DND-41 (cell line): ENCODE measurements around the gene TSC22D1.

Source experiments
- ATAC-seq: fragments of 200-7000 bp; cut with Tn5 transposase; 3 replicates; pipeline ENCODE4 v1.9.1; 2021; ENCODE audit warnings: low read depth; ENCODE audit not compliant: insufficient read depth
- DNase-seq: peaks from one replicate; pipeline ENCODE4 v3.0.0-alpha.2; 2020
- H2AFZ ChIP-seq: 2 replicates; pipeline ENCODE4 v1.6.0; 2012; ENCODE audit warnings: low read depth, low read length
- H3K27ac ChIP-seq: 2 replicates; pipeline ENCODE4 v1.5.1; 2012; ENCODE audit warnings: low read length, inconsistent platforms
- H3K27me3 ChIP-seq: fragments of 200-600 bp; sonication (generic); 2 replicates; pipeline ENCODE4 v1.6.0; 2012; ENCODE audit warnings: low read length, mild to moderate bottlenecking, inconsistent platforms; ENCODE audit not compliant: insufficient read depth, poor library complexity
- H3K36me3 ChIP-seq: 2 replicates; pipeline ENCODE4 v1.5.1; 2012; ENCODE audit warnings: low read length, inconsistent platforms; ENCODE audit not compliant: insufficient read depth
- H3K4me1 ChIP-seq: 2 replicates; pipeline ENCODE4 v1.5.1; 2012; ENCODE audit warnings: mild to moderate bottlenecking, low read length; ENCODE audit not compliant: insufficient read depth
- H3K4me2 ChIP-seq: 2 replicates; pipeline ENCODE4 v1.6.0; 2012; ENCODE audit warnings: mild to moderate bottlenecking, moderate library complexity, low read length, inconsistent platforms; ENCODE audit not compliant: insufficient read depth
- H3K4me3 ChIP-seq, 2 experiments: fragments of 200-600 bp in 1 of 2; shearing (Covaris generic) in 1 of 2; 2 replicates each; pipeline ENCODE4 v1.5.1; 2012 to 2016; ENCODE audit warnings: inconsistent platforms in 2 of 2, low read length in 2 of 2, mild to moderate bottlenecking in 2 of 2, low read depth in 1 of 2, moderate library complexity in 1 of 2
- H3K79me2 ChIP-seq: 2 replicates; pipeline ENCODE4 v1.6.0; 2012; ENCODE audit warnings: low read length, inconsistent platforms; ENCODE audit not compliant: insufficient read depth
- H3K9ac ChIP-seq: 2 replicates; pipeline ENCODE4 v1.6.0; 2012; ENCODE audit warnings: low read depth, mild to moderate bottlenecking, inconsistent platforms, low read length, moderate library complexity
- H3K9me3 ChIP-seq: 2 replicates; pipeline ENCODE4 v1.5.1; 2012; ENCODE audit warnings: low read length, moderate library complexity, mild to moderate bottlenecking, inconsistent platforms; ENCODE audit not compliant: insufficient read depth, severe bottlenecking
- H4K20me1 ChIP-seq: 2 replicates; pipeline ENCODE4 v1.6.0; 2012; ENCODE audit warnings: low read length; ENCODE audit not compliant: insufficient read depth
- CTCF ChIP-seq: IDR thresholded peaks from 2 replicates; pipeline ENCODE4 v1.5.1; 2012; ENCODE audit warnings: borderline replicate concordance, low read length, moderate library complexity, mild to moderate bottlenecking; ENCODE audit not compliant: poor library complexity, severe bottlenecking; ENCODE audit errors: extremely low read depth
- EZH2 ChIP-seq: IDR thresholded peaks from 3 replicates; pipeline ENCODE4 v1.6.1; 2012; ENCODE audit warnings: borderline replicate concordance, low read depth, mild to moderate bottlenecking, moderate library complexity, low read length, inconsistent platforms; ENCODE audit not compliant: severe bottlenecking

The TSC22D1 gene

DNA sequence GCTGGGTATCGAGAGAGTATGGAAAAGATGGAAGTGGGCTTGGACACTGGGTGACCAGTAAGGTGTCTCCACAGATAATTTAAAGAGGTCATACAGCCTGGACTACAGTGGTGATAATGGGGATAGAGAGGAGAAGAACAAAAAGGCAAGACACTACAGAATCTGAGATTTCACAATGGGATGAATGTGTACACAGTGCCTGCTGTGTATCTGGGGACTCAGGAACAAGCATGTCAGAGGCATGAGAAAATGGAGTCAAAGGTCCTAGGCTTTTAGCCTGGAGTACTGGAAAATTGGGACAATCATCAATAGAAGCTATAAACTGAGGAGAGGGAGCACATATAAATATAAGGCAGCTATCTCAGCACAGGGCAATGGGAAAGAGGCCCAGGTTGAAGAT, 69.4 kb downstream of the TSC22D1 start:
- Histone ChIP-seq H3K27ac (no peak overlapping the region), H3K9ac (no peak overlapping the region), H2AFZ (no peak overlapping the region), H3K36me3 (no peaks in the 10 kb centered on the region), H3K79me2 (no peaks in the 10 kb centered on the region), H3K4me1 (no peaks in the 10 kb centered on the region), H4K20me1 (no peaks in the 10 kb centered on the region), H3K4me2 (no peak overlapping the region), H3K4me3 (no peak overlapping the region), H3K27me3 (no peaks in the 10 kb centered on the region), H3K9me3 (no peaks in the 10 kb centered on the region)
- DNase-seq (no peak), ATAC-seq (no peak)
- no peak for TF ChIP-seq EZH2
- no peak for TF ChIP-seq CTCF

DNA sequence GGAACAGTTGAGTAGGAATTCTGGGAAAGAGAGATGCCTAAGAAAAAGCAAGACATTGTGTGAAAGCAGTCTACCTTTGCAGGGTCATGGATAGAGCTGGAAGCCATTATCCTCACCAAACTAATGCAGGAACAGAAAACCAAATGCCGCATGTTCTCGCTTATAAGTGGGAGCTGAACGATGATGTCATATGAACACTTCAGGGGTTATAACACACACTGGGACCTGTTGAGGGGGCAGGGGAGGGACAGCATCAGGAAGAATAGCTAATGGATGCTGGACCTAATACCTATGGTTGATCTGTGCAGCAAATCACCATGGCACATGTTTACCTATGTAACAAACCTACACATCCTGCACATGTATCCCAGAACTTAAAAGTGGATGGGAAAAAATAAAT, 69.9 kb downstream of the TSC22D1 start:
- no peak for DNase-seq
- no peak overlapping the region for H3K4me2 ChIP-seq
- no peaks in the 10 kb centered on the region for H3K27me3 ChIP-seq
- H3K36me3 ChIP-seq = no peaks in the 10 kb centered on the region
- no peak for TF ChIP-seq EZH2
- TF ChIP-seq CTCF = no peak
- no peak overlapping the region for H3K27ac ChIP-seq
- no peaks in the 10 kb centered on the region for H3K79me2 ChIP-seq
- ATAC-seq = no peak
- no peaks in the 10 kb centered on the region for H3K9me3 ChIP-seq
- no peak overlapping the region for H3K9ac ChIP-seq
- H3K4me3 ChIP-seq = no peak overlapping the region
- H2AFZ ChIP-seq = no peak overlapping the region
- H4K20me1 ChIP-seq = no peaks in the 10 kb centered on the region
- no peaks in the 10 kb centered on the region for H3K4me1 ChIP-seq

GRCh38 chr13:44504116-44504515, 72.0 kb downstream of the TSC22D1 start:
- ATAC-seq (no peak), DNase-seq (no peak)
- no peaks in the 10 kb centered on the region for H3K9me3 ChIP-seq
- H3K4me2 ChIP-seq = no peak overlapping the region
- H3K9ac ChIP-seq = no peak overlapping the region
- no peaks in the 10 kb centered on the region for H4K20me1 ChIP-seq
- no peak overlapping the region for H3K27ac ChIP-seq
- H3K4me3 ChIP-seq = no peak overlapping the region
- TF ChIP-seq CTCF (no peak), EZH2 (no peak)
- H3K4me1 ChIP-seq = no peaks in the 10 kb centered on the region
- no peaks in the 10 kb centered on the region for H3K36me3 ChIP-seq
- H3K79me2 ChIP-seq = no peaks in the 10 kb centered on the region
- no peak overlapping the region for H2AFZ ChIP-seq
- H3K27me3 ChIP-seq = no peaks in the 10 kb centered on the region

DNA sequence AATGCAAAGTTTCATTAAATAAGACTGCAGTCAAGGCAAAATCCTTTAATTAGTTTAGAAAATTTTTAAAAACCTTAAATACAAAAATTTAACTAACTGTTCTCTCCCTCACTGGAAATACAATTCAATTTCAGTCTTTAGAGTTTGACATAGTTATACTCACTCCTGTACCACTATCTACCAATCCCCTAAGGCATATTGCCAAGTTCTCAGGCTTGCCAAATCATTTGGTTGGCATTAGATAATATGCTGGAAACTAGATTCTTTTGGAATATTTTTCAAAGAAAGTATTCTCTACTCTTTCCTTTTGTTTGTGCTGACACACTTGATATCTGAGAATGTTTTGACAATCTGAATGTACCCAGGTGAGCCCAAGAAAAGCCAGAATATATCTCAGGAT, 77.2 kb downstream of the TSC22D1 start:
- Histone ChIP-seq H2AFZ (no peak overlapping the region), H3K4me3 (no peak overlapping the region), H3K27ac (no peak overlapping the region), H4K20me1 (no peaks in the 10 kb centered on the region), H3K4me2 (no peak overlapping the region), H3K27me3 (no peaks in the 10 kb centered on the region), H3K36me3 (no peaks in the 10 kb centered on the region), H3K79me2 (no peaks in the 10 kb centered on the region), H3K9ac (no peak overlapping the region), H3K4me1 (no peaks in the 10 kb centered on the region), H3K9me3 (no peaks in the 10 kb centered on the region)
- TF ChIP-seq CTCF (no peak), EZH2 (no peak)
- no peak for ATAC-seq
- DNase-seq = no peak
